ENCODE results near the gene TLX2. TPM values are rescaled to one million over a fixed set of nuclear protein-coding genes. Genes with fewer than 3 reads are reported as not detected.
A peak's percentile ranks its signal among the peaks of the same experiment; 100 is the strongest.

The TLX2 gene
- total and polyA plus RNA-seq, 2 donors (not counting 3 experiments of a cell fraction or from before 2014, with no cell fraction given) = not detected

DNA sequence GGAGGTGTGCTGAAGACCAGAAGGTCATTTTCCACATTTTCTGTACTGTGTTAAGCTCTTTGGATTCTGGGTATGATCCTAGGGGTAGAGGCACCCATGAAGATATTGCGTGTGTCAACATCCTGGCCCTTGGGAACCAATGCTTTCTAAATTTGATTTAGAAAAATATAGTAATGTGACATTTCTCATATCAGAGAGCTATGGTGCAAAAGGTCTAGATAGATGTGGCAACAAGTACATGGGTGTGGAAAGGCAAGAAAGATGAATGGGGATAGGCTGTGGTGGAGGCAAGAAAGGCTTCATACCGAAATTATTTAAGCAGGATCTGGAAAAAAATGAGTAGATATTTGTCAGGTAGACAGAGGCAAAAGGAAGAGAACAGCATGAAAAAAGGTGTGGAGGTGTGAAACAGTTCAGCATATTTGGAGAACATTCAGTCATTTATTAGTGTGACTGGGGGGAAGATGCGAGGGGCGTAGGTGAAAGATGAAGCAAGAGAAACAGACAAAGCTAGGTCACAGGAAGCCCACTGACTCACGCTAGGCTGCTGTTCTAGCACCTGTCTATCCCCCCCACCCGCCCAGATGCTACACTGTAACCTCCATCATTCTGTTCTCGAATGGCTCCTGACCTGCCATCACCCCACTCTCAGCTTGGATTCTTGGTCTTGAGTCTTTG, 52.0 kb downstream of the TLX2 start:
- POLR2A ChIA-PET = no interaction called here
- Histone ChIP-seq H2AFZ (ENCODE audit: low read depth, low read length) (no peak overlapping the region), H3K27me3 (ENCODE audit: control insufficient read depth in 2 of 2, insufficient read depth in 2 of 2, low read length in 2 of 2) (peaks cover 16 to 21% of the 10 kb centered on the region in 2 experiments), H3K4me3 (replicated peaks in 1 of 3; ENCODE audit: insufficient read depth in 1 of 3, low read depth in 1 of 3, low read length in 3 of 3) (no peak overlapping the region), H4K20me1 (replicated peaks; ENCODE audit: control insufficient read depth, extremely low read depth, insufficient read depth, low read length) (no peaks in the 10 kb centered on the region), H3K36me3 (ENCODE audit: control insufficient read depth in 2 of 2, extremely low read depth in 1 of 2, insufficient read depth in 2 of 2, low read length in 2 of 2) (no peaks in the 10 kb centered on the region), H3K9me3 (replicated peaks; ENCODE audit: control insufficient read depth, insufficient read depth, low read length) (no peaks in the 10 kb centered on the region), H3K9me1 (replicated peaks; ENCODE audit: control insufficient read depth, extremely low read depth, insufficient read depth, low read length) (no peaks in the 10 kb centered on the region), H3K9ac (replicated peaks; ENCODE audit: extremely low read depth, insufficient read depth, low read length) (no peak overlapping the region), H3K4me1 (ENCODE audit: control insufficient read depth, extremely low read depth, insufficient read depth, low read length) (no peaks in the 10 kb centered on the region), H3K27ac (ENCODE audit: insufficient read depth, low read depth, low read length) (no peak overlapping the region), H3K4me2 (ENCODE audit: insufficient read depth, low read length) (no peak overlapping the region), H3K79me2 (ENCODE audit: control insufficient read depth, insufficient read depth, low read length) (no peaks in the 10 kb centered on the region)
- CTCF ChIA-PET = interaction anchor here (3.3 kb wide), 1 partner anchor 22 kb away, joined by 14 read pairs; no protein-coding TSS in a partner anchor
- dilution Hi-C loops (cut with MboI; ENCODE audit: extremely low pct_ligation_motif_present, low sequenced_read_pairs) = no loop called here
- BruUV-seq (replicated peaks) = no TSS peak
- DNase-seq (ENCODE audit: low read depth, low spot score) = no peak
- TF ChIP-seq MYC (IDR thresholded peaks at IDR 0.05; ENCODE audit: low read depth, low read length) (no peak), FOS (IDR thresholded peaks at IDR 0.05; ENCODE audit: borderline replicate concordance, insufficient read depth, low read length) (no peak), GATA2 (IDR thresholded peaks at IDR 0.05; ENCODE audit: insufficient read depth, insufficient read length, low read depth, low read length) (no peak), POLR2AphosphoS5 (IDR thresholded peaks at IDR 0.05; ENCODE audit: insufficient read depth, low read depth, low read length) (no peak), EZH2 (IDR thresholded peaks at IDR 0.05; ENCODE audit: borderline replicate concordance, low read depth, low read length, severe bottlenecking) (no peak)
- FAIRE-seq = no peak
- intact Hi-C loops (cut with micrococcal nuclease) = no loop called here

DNA sequence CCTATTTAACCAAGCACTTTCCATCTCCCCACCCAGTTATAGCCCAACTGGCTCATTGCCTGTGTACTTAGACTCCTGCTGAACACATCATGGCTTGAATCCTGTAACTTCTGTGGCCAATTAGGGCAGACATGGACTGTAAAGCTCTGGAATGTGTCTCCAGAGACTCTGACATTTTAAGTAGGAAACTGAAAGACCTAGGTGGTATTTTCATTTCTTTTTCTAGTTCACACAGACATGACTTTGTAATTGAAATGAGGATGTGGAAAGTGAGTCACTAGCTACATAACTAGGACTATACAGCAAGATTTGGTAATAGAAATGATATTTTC, 52.5 kb downstream of the TLX2 start:
- no peaks in the 10 kb centered on the region for H3K9me1 ChIP-seq (replicated peaks; ENCODE audit: control insufficient read depth, extremely low read depth, insufficient read depth, low read length)
- H3K4me2 ChIP-seq (ENCODE audit: insufficient read depth, low read length) = no peak overlapping the region
- dilution Hi-C loops (cut with MboI; ENCODE audit: extremely low pct_ligation_motif_present, low sequenced_read_pairs) = no loop called here
- no peak overlapping the region for H3K27ac ChIP-seq (ENCODE audit: insufficient read depth, low read depth, low read length)
- ChIA-PET CTCF (interaction anchor here (3.3 kb wide), 1 partner anchor 22 kb away, joined by 14 read pairs; no protein-coding TSS in a partner anchor), POLR2A (no interaction called here)
- H3K9me3 ChIP-seq (replicated peaks; ENCODE audit: control insufficient read depth, insufficient read depth, low read length) = no peaks in the 10 kb centered on the region
- no peaks in the 10 kb centered on the region for H3K4me1 ChIP-seq (ENCODE audit: control insufficient read depth, extremely low read depth, insufficient read depth, low read length)
- peaks cover 16 to 19% of the 10 kb centered on the region in 2 experiments for H3K27me3 ChIP-seq (ENCODE audit: control insufficient read depth in 2 of 2, insufficient read depth in 2 of 2, low read length in 2 of 2)
- no peaks in the 10 kb centered on the region for H4K20me1 ChIP-seq (replicated peaks; ENCODE audit: control insufficient read depth, extremely low read depth, insufficient read depth, low read length)
- TF ChIP-seq FOS (IDR thresholded peaks at IDR 0.05; ENCODE audit: borderline replicate concordance, insufficient read depth, low read length) (peak; percentile 24), POLR2A (IDR thresholded peaks at IDR 0.05; ENCODE audit: low read depth, low read length) (no peak), GATA2 (IDR thresholded peaks at IDR 0.05; ENCODE audit: insufficient read depth, insufficient read length, low read depth, low read length) (no peak)
- no peak overlapping the region for H3K9ac ChIP-seq (replicated peaks; ENCODE audit: extremely low read depth, insufficient read depth, low read length)
- DNase-seq (ENCODE audit: low read depth, low spot score) (no peak), FAIRE-seq (no peak)
- no peak overlapping the region for H3K4me3 ChIP-seq (replicated peaks in 1 of 3; ENCODE audit: insufficient read depth in 1 of 3, low read depth in 1 of 3, low read length in 3 of 3)
- no peaks in the 10 kb centered on the region for H3K79me2 ChIP-seq (ENCODE audit: control insufficient read depth, insufficient read depth, low read length)
- no peak overlapping the region for H2AFZ ChIP-seq (ENCODE audit: low read depth, low read length)
- intact Hi-C loops (cut with micrococcal nuclease) = no loop called here
- no peaks in the 10 kb centered on the region for H3K36me3 ChIP-seq (ENCODE audit: control insufficient read depth in 2 of 2, extremely low read depth in 1 of 2, insufficient read depth in 2 of 2, low read length in 2 of 2)
- BruUV-seq (replicated peaks) = no TSS peak

Other genes starting within 250 kb of the TLX2 start
- 0.97 and 1.2 TPM in 2 replicates for gene SLC4A5, start 171.0 kb upstream of the TLX2 start, total RNA-seq
- 0.12 and 0.21 TPM in 2 replicates for gene SLC4A5, start 171.0 kb upstream of the TLX2 start, polyA plus RNA-seq
- gene DCTN1, start 134.1 kb upstream of the TLX2 start, total RNA-seq = 165 and 170 TPM in 2 replicates
- gene DCTN1, start 134.1 kb upstream of the TLX2 start, polyA plus RNA-seq = 120 and 130 TPM in 2 replicates
- 0.51 and 0.71 TPM in 2 replicates for gene C2orf81, start 92.8 kb upstream of the TLX2 start, total RNA-seq
- gene C2orf81, start 92.8 kb upstream of the TLX2 start, polyA plus RNA-seq = 0.16 and 0.17 TPM in 2 replicates
- 21.7 and 24.9 TPM in 2 replicates for gene WDR54, start 92.7 kb upstream of the TLX2 start, total RNA-seq
- 46.3 and 53.0 TPM in 2 replicates for gene WDR54, start 92.7 kb upstream of the TLX2 start, polyA plus RNA-seq
- 19.8 and 20.0 TPM in 2 replicates for gene RTKN, start 72.5 kb upstream of the TLX2 start, total RNA-seq
- 20.7 and 27.5 TPM in 2 replicates for gene RTKN, start 72.5 kb upstream of the TLX2 start, polyA plus RNA-seq
- 24.2 and 28.1 TPM in 2 replicates for gene INO80B, start 59.4 kb upstream of the TLX2 start, total RNA-seq
- gene INO80B, start 59.4 kb upstream of the TLX2 start, polyA plus RNA-seq = 14.1 and 15.1 TPM in 2 replicates
- 44.5 and 50.5 TPM in 2 replicates for gene WBP1, start 56.0 kb upstream of the TLX2 start, total RNA-seq
- 209 and 241 TPM in 2 replicates for gene WBP1, start 56.0 kb upstream of the TLX2 start, polyA plus RNA-seq
- gene MOGS, start 49.1 kb upstream of the TLX2 start, total RNA-seq = 78.3 and 79.9 TPM in 2 replicates
- gene MOGS, start 49.1 kb upstream of the TLX2 start, polyA plus RNA-seq = 75.9 and 88.0 TPM in 2 replicates
- 69.7 and 70.4 TPM in 2 replicates for gene MRPL53, start 41.8 kb upstream of the TLX2 start, total RNA-seq
- 68.7 and 107 TPM in 2 replicates for gene MRPL53, start 41.8 kb upstream of the TLX2 start, polyA plus RNA-seq
- gene CCDC142, start 31.5 kb upstream of the TLX2 start, total RNA-seq = 20.3 and 23.8 TPM in 2 replicates
- gene CCDC142, start 31.5 kb upstream of the TLX2 start, polyA plus RNA-seq = 12.8 and 13.5 TPM in 2 replicates
- gene TTC31, start 31.4 kb upstream of the TLX2 start, total RNA-seq = 20.1 and 21.8 TPM in 2 replicates
- gene TTC31, start 31.4 kb upstream of the TLX2 start, polyA plus RNA-seq = 24.1 and 24.8 TPM in 2 replicates
- 3.8 and 4.3 TPM in 2 replicates for gene LBX2, start 14.8 kb upstream of the TLX2 start, total RNA-seq
- 2.8 and 4.0 TPM in 2 replicates for gene LBX2, start 14.8 kb upstream of the TLX2 start, polyA plus RNA-seq
- 17.4 and 21.0 TPM in 2 replicates for gene PCGF1, start 6.8 kb upstream of the TLX2 start, total RNA-seq
- gene PCGF1, start 6.8 kb upstream of the TLX2 start, polyA plus RNA-seq = 17.4 and 19.2 TPM in 2 replicates
- gene DQX1, start 11.8 kb downstream of the TLX2 start, total RNA-seq = 0.44 and 0.69 TPM in 2 replicates
- 0.03 and 0.06 TPM in 2 replicates for gene DQX1, start 11.8 kb downstream of the TLX2 start, polyA plus RNA-seq
- 103 and 109 TPM in 2 replicates for gene AUP1, start 15.3 kb downstream of the TLX2 start, total RNA-seq
- gene AUP1, start 15.3 kb downstream of the TLX2 start, polyA plus RNA-seq = 187 and 203 TPM in 2 replicates
- 32.6 and 34.3 TPM in 2 replicates for gene HTRA2, start 15.5 kb downstream of the TLX2 start, total RNA-seq
- gene HTRA2, start 15.5 kb downstream of the TLX2 start, polyA plus RNA-seq = 52.8 and 54.1 TPM in 2 replicates
- gene LOXL3, start 39.5 kb downstream of the TLX2 start, total RNA-seq = 0.95 and 0.97 TPM in 2 replicates
- gene LOXL3, start 39.5 kb downstream of the TLX2 start, polyA plus RNA-seq = 1.1 and 1.3 TPM in 2 replicates
- 12.7 and 14.3 TPM in 2 replicates for gene DOK1, start 40.3 kb downstream of the TLX2 start, total RNA-seq
- 10.4 and 13.8 TPM in 2 replicates for gene DOK1, start 40.3 kb downstream of the TLX2 start, polyA plus RNA-seq
- gene M1AP, start 133.9 kb downstream of the TLX2 start, total RNA-seq = not detected in 2 replicates
- 0.04 TPM in 1 of 2 replicates, not detected in the other for gene M1AP, start 133.9 kb downstream of the TLX2 start, polyA plus RNA-seq
- gene SEMA4F, start 139.8 kb downstream of the TLX2 start, total RNA-seq = 5.9 and 6.0 TPM in 2 replicates
- gene SEMA4F, start 139.8 kb downstream of the TLX2 start, polyA plus RNA-seq = 4.9 and 5.3 TPM in 2 replicates